Nephron (organoid): ENCODE measurements around the gene ZNF367.

ENCODE experiments used
- H3K27ac Mint-ChIP-seq, 3 experiments: 2 replicates each; pipeline ENCODE4 v1.8.0; 2020; ENCODE audit warnings: mixed read lengths in 3 of 3, mild to moderate bottlenecking in 2 of 3, moderate library complexity in 1 of 3
- H3K27me3 Mint-ChIP-seq: 2 replicates; pipeline ENCODE4 v1.8.0; 2021; ENCODE audit warnings: low read depth, mild to moderate bottlenecking, moderate library complexity, mixed read lengths
- H3K36me3 Mint-ChIP-seq: 2 replicates; pipeline ENCODE4 v1.8.0; 2020; ENCODE audit warnings: low read depth, mixed read lengths
- H3K4me1 Mint-ChIP-seq: 2 replicates; pipeline ENCODE4 v1.8.0; 2020; ENCODE audit warnings: mixed read lengths
- H3K4me3 Mint-ChIP-seq, 3 experiments: 2 replicates each; pipeline ENCODE4 v1.8.0; 2020; ENCODE audit warnings: mild to moderate bottlenecking in 3 of 3, mixed read lengths in 3 of 3, moderate library complexity in 2 of 3
- H3K9me3 Mint-ChIP-seq: 2 replicates; pipeline ENCODE4 v1.8.0; 2020; ENCODE audit warnings: mixed read lengths
- TF ChIP-seq, protein P1 (sequence below), 3 experiments: fragments of 200-600 bp; sonication (generic); IDR thresholded peaks; one replicate each; pipeline ENCODE4 v1.5.0; 2021; ENCODE audit warnings: antibody characterized with exemption in 3 of 3; ENCODE audit not compliant: unreplicated experiment in 3 of 3

The ZNF367 gene

GRCh38 chr9:96413302-96414221 is 4.6 kb downstream of the ZNF367 start:
- TF ChIP-seq, protein P1, sequence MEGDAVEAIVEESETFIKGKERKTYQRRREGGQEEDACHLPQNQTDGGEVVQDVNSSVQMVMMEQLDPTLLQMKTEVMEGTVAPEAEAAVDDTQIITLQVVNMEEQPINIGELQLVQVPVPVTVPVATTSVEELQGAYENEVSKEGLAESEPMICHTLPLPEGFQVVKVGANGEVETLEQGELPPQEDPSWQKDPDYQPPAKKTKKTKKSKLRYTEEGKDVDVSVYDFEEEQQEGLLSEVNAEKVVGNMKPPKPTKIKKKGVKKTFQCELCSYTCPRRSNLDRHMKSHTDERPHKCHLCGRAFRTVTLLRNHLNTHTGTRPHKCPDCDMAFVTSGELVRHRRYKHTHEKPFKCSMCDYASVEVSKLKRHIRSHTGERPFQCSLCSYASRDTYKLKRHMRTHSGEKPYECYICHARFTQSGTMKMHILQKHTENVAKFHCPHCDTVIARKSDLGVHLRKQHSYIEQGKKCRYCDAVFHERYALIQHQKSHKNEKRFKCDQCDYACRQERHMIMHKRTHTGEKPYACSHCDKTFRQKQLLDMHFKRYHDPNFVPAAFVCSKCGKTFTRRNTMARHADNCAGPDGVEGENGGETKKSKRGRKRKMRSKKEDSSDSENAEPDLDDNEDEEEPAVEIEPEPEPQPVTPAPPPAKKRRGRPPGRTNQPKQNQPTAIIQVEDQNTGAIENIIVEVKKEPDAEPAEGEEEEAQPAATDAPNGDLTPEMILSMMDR (IDR thresholded peaks at IDR 0.05; ENCODE audit: unreplicated experiment in 3 of 3) = no peak
- peak overlapping the region in 2 of 3 experiments; percentile 32 to 35 for H3K4me3 Mint-ChIP-seq
- no peaks in the 10 kb centered on the region for H3K27me3 Mint-ChIP-seq
- H3K36me3 Mint-ChIP-seq = peaks cover 5% of the 10 kb centered on the region
- no peaks in the 10 kb centered on the region for H3K9me3 Mint-ChIP-seq
- H3K27ac Mint-ChIP-seq = no peak overlapping the region
- H3K4me1 Mint-ChIP-seq = peaks cover 16% of the 10 kb centered on the region

GRCh38 chr9:96412174-96412913 is 5.8 kb downstream of the ZNF367 start:
- TF ChIP-seq, protein P1 (IDR thresholded peaks at IDR 0.05; ENCODE audit: unreplicated experiment in 3 of 3) = no peak
- Mint-ChIP-seq H3K9me3 (no peaks in the 10 kb centered on the region), H3K27ac (no peak overlapping the region), H3K27me3 (no peaks in the 10 kb centered on the region), H3K36me3 (peaks cover 6% of the 10 kb centered on the region), H3K4me1 (peaks cover 16% of the 10 kb centered on the region), H3K4me3 (no peak overlapping the region)

DNA sequence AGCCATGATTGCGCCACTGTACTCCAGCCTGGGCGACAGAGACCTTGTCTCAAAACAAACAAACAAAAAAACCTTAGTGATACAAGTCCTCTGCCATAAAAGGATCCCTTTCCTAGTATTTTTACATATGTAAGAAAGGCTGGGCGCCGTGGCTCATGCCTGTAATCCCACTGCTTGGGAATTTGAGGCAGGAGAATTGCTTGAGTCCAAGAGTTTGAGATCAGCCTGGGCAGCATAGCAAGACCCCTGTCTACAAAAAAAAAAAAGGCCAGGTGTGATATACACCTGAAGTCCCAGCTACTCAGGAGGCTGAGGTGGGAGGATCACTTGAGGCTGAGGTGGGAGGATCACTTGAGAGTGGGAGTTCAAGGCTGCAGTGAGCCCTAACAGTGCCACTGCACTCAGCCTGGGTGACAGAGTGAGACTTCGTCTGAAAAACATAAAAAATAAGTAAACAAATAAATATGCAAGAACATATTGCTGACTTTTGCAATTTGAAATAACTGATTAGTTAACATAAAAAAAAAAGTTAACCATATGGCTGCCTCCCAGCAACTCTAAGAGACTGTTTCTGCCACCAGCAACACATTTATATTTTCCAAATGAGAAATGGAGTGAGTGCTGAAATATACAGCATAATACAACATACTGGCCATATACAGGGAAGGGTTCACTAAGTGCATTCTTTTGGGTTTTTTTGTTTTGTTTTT is 6.9 kb downstream of the ZNF367 start:
- TF ChIP-seq, protein P1 (IDR thresholded peaks at IDR 0.05; ENCODE audit: unreplicated experiment in 3 of 3) = no peak
- Mint-ChIP-seq H3K36me3 (peaks cover 10% of the 10 kb centered on the region), H3K4me3 (no peak overlapping the region)

GRCh38 chr9:96408409-96409280 is 9.5 kb downstream of the ZNF367 start:
- Mint-ChIP-seq H3K27ac (no peak overlapping the region), H3K27me3 (no peaks in the 10 kb centered on the region)

More for the DNA sequence above, 6.9 kb downstream of the ZNF367 start:
- Mint-ChIP-seq H3K27ac (no peak overlapping the region), H3K4me1 (peaks cover 9% of the 10 kb centered on the region), H3K9me3 (no peaks in the 10 kb centered on the region), H3K27me3 (no peaks in the 10 kb centered on the region)

More at GRCh38 chr9:96408409-96409280, 9.5 kb downstream of the ZNF367 start:
- TF ChIP-seq, protein P1 (IDR thresholded peaks at IDR 0.05; ENCODE audit: unreplicated experiment in 3 of 3) = no peak
- H3K4me3 Mint-ChIP-seq = no peak overlapping the region
- peaks cover 10% of the 10 kb centered on the region for H3K36me3 Mint-ChIP-seq
- no peaks in the 10 kb centered on the region for H3K9me3 Mint-ChIP-seq
- H3K4me1 Mint-ChIP-seq = peaks cover 4% of the 10 kb centered on the region
